ENCODE measurements around the gene KRTAP1-5. TPM values are rescaled to one million over a fixed set of nuclear protein-coding genes. Genes with fewer than 3 reads are reported as not detected.

Gene KRTAP1-5
- total RNA-seq, 6 experiments from 2014 or later = not detected

- Histone ChIP-seq H3K9me3 (no peaks in the 10 kb centered on the region), H3K4me3 (no peak overlapping the region), H3K27me3 (no peaks in the 10 kb centered on the region), H3K27ac (no peak overlapping the region), H3K36me3 (no peaks in the 10 kb centered on the region), H3K4me1 (no peaks in the 10 kb centered on the region)
- WGBS (ENCODE audit: insufficient coverage, low coverage, low lambda C conversion rate, missing lambda C conversion rate) = 79% methylated on average over 3 of the region's 3 CpGs
- TF ChIP-seq POLR2A (IDR thresholded peaks at IDR 0.05) = no peak
- TF ChIP-seq CTCF (IDR thresholded peaks at IDR 0.05) = no peak
- DNase-seq (no peak), ATAC-seq (no peak)
- intact Hi-C loops (cut with DNase I) = no loop called here
These were observed 46.9 kb downstream of the KRTAP1-5 start for GRCh38 chr17:40980117-40980516.

- ATAC-seq (no peak), DNase-seq (no peak)
- Histone ChIP-seq H3K9me3 (no peaks in the 10 kb centered on the region), H3K4me1 (no peaks in the 10 kb centered on the region), H3K27ac (no peak overlapping the region), H3K36me3 (no peaks in the 10 kb centered on the region), H3K27me3 (no peaks in the 10 kb centered on the region), H3K4me3 (no peak overlapping the region)
- intact Hi-C loops (cut with DNase I) = no loop called here
- TF ChIP-seq CTCF (IDR thresholded peaks at IDR 0.05) (no peak), POLR2A (IDR thresholded peaks at IDR 0.05) (no peak)
- WGBS (ENCODE audit: insufficient coverage, low coverage, low lambda C conversion rate, missing lambda C conversion rate) = 77% methylated on average over 12 of the region's 13 CpGs
These were observed 48.3 kb downstream of the KRTAP1-5 start for GRCh38 chr17:40978575-40979151.

Small RNA genes lying within 50 kb of the gene (small RNA-seq; reads per million reads assigned to genes)
- gene KRTAP3-4P = 0 reads per million in 2 experiments

Other genes with a start within 250 kb of the KRTAP1-5 start
- not detected for gene KRT27, start 244.7 kb downstream of the KRTAP1-5 start, total RNA-seq
- gene KRT28, start 227.2 kb downstream of the KRTAP1-5 start, total RNA-seq = not detected
- 10 to 100 TPM; 11.4 to 20.4 (median 17.4) TPM for gene KRT10, start 204.6 kb downstream of the KRTAP1-5 start, total RNA-seq
- not detected for gene KRT12, start 160.0 kb downstream of the KRTAP1-5 start, total RNA-seq
- not detected for gene KRT20, start 142.0 kb downstream of the KRTAP1-5 start, total RNA-seq
- 10 to 100 TPM in 2 of 6 experiments, 1 to 10 TPM in 1, under 1 TPM in 1, not detected in 2; 0.49 to 17.6 (median 10.0) TPM for gene KRT23, start 89.6 kb downstream of the KRTAP1-5 start, total RNA-seq
- not detected for gene KRT39, start 60.3 kb downstream of the KRTAP1-5 start, total RNA-seq
- not detected for gene KRT40, start 42.9 kb downstream of the KRTAP1-5 start, total RNA-seq
- not detected for gene KRTAP3-3, start 33.0 kb downstream of the KRTAP1-5 start, total RNA-seq
- gene KRTAP3-2, start 27.3 kb downstream of the KRTAP1-5 start, total RNA-seq = not detected
- not detected for gene KRTAP3-1, start 18.1 kb downstream of the KRTAP1-5 start, total RNA-seq
- gene KRTAP1-4, start 3.0 kb upstream of the KRTAP1-5 start, total RNA-seq = not detected
- gene KRTAP1-3, start 7.7 kb upstream of the KRTAP1-5 start, total RNA-seq = not detected
- not detected for gene KRTAP1-1, start 14.2 kb upstream of the KRTAP1-5 start, total RNA-seq
- not detected for gene KRTAP2-1, start 20.1 kb upstream of the KRTAP1-5 start, total RNA-seq
- gene KRTAP2-2, start 28.0 kb upstream of the KRTAP1-5 start, total RNA-seq = not detected
- gene KRTAP2-3, start 32.9 kb upstream of the KRTAP1-5 start, total RNA-seq = not detected
- gene KRTAP2-4, start 38.7 kb upstream of the KRTAP1-5 start, total RNA-seq = not detected
- not detected for gene KRTAP4-7, start 56.9 kb upstream of the KRTAP1-5 start, total RNA-seq
- gene KRTAP4-8, start 70.9 kb upstream of the KRTAP1-5 start, total RNA-seq = not detected
- gene KRTAP4-16, start 75.0 kb upstream of the KRTAP1-5 start, total RNA-seq = not detected
- not detected for gene KRTAP4-9, start 78.2 kb upstream of the KRTAP1-5 start, total RNA-seq
- gene KRTAP4-11, start 91.2 kb upstream of the KRTAP1-5 start, total RNA-seq = not detected
- gene KRTAP4-12, start 97.0 kb upstream of the KRTAP1-5 start, total RNA-seq = not detected
- not detected for gene KRTAP4-6, start 113.3 kb upstream of the KRTAP1-5 start, total RNA-seq
- not detected for gene KRTAP4-5, start 122.6 kb upstream of the KRTAP1-5 start, total RNA-seq
- not detected for gene KRTAP4-4, start 133.5 kb upstream of the KRTAP1-5 start, total RNA-seq
- gene KRTAP4-3, start 141.0 kb upstream of the KRTAP1-5 start, total RNA-seq = not detected
- gene KRTAP4-2, start 151.0 kb upstream of the KRTAP1-5 start, total RNA-seq = not detected
- not detected for gene KRTAP4-1, start 157.7 kb upstream of the KRTAP1-5 start, total RNA-seq
- gene KRTAP9-1, start 162.7 kb upstream of the KRTAP1-5 start, total RNA-seq = not detected
- not detected for gene KRTAP9-2, start 199.4 kb upstream of the KRTAP1-5 start, total RNA-seq
- not detected for gene KRTAP9-3, start 205.2 kb upstream of the KRTAP1-5 start, total RNA-seq
- not detected for gene KRTAP9-8, start 210.8 kb upstream of the KRTAP1-5 start, total RNA-seq
- gene KRTAP9-4, start 222.5 kb upstream of the KRTAP1-5 start, total RNA-seq = not detected
- gene KRTAP9-9, start 228.2 kb upstream of the KRTAP1-5 start, total RNA-seq = not detected
- gene KRTAP9-6, start 238.2 kb upstream of the KRTAP1-5 start, total RNA-seq = not detected
- gene KRTAP9-7, start 248.5 kb upstream of the KRTAP1-5 start, total RNA-seq = not detected